H1 (cell line): ENCODE data around the gene CHST11. TPM values are rescaled to one million over a fixed set of nuclear protein-coding genes. Genes with fewer than 3 reads are reported as not detected.

Experiments
- CTCF ChIA-PET: fragments of 300-600 bp; sonication (Branson Sonifier 250); formaldehyde crosslinking; loops from one replicate; lab custom pipeline; 2021; ENCODE audit not compliant: partially characterized antibody; lab: Charles Lee
- POLR2A ChIA-PET: fragments of 300-600 bp; sonication (Branson Sonifier 250); formaldehyde crosslinking; loops from one replicate; lab custom pipeline; 2021; ENCODE audit warnings: inconsistent platforms; ENCODE audit not compliant: partially characterized antibody; lab: Charles Lee
- DNase-seq, 2 experiments: peaks; one replicate each; pipeline versions ENCODE4 v3.0.0 to v3.0.0-alpha.2; 2010 to 2022; ENCODE audit warnings: low spot score in 2 of 2, low read depth in 1 of 2, mixed read lengths in 1 of 2
- FAIRE-seq: peaks from 2 replicates; lab custom pipeline; 2011; peaks lifted over from hg19 to GRCh38; lab: Jason Lieb, UNC
- H2AFZ ChIP-seq: 2 replicates; pipeline ENCODE4 v1.8.1; 2012; ENCODE audit warnings: low read length, inconsistent platforms
- H2AK5ac ChIP-seq: 2 replicates; pipeline ENCODE4 v1.6.1; 2013; ENCODE audit warnings: low read depth, low read length
- H2BK120ac ChIP-seq: replicated peaks from 2 replicates; pipeline ENCODE3; 2013; ENCODE audit warnings: low read depth, low read length, inconsistent platforms
- H2BK12ac ChIP-seq: 2 replicates; pipeline ENCODE4 v1.6.1; 2013; ENCODE audit warnings: low read depth, low read length
- H2BK15ac ChIP-seq: 2 replicates; pipeline ENCODE4 v1.6.1; 2013; ENCODE audit warnings: low read length
- H2BK20ac ChIP-seq: 2 replicates; pipeline ENCODE4 v1.6.1; 2013; ENCODE audit warnings: low read length
- H2BK5ac ChIP-seq: 2 replicates; pipeline ENCODE4 v1.6.1; 2013; ENCODE audit warnings: low read depth, low read length
- H3K14ac ChIP-seq: 2 replicates; pipeline ENCODE4 v1.6.1; 2013; ENCODE audit warnings: inconsistent platforms; ENCODE audit not compliant: insufficient read length
- H3K18ac ChIP-seq: 2 replicates; pipeline ENCODE4 v1.6.1; 2013; ENCODE audit warnings: low read length; ENCODE audit errors: extremely low read depth
- H3K23ac ChIP-seq: 2 replicates; pipeline ENCODE4 v1.6.1; 2013; ENCODE audit warnings: inconsistent platforms; ENCODE audit not compliant: insufficient read length
- H3K23me2 ChIP-seq: 2 replicates; pipeline ENCODE4 v1.6.1; 2013; ENCODE audit warnings: low read depth, low read length
- H3K27ac ChIP-seq: 2 replicates; pipeline ENCODE4 v1.6.1; 2011; ENCODE audit warnings: low read depth, low read length, inconsistent platforms
- H3K27me3 ChIP-seq, 4 experiments: replicated peaks in 1 of 4; 1 replicate in 1 of 4; 2 replicates in 3 of 4; pipeline versions ENCODE4 v1.6.1 to v1.8.1; 2011 to 2013; ENCODE audit warnings: low read length in 3 of 4, mild to moderate bottlenecking in 3 of 4, inconsistent platforms in 2 of 4, mixed read lengths in 2 of 4, moderate library complexity in 1 of 4; ENCODE audit not compliant: control insufficient read depth in 3 of 4, insufficient read depth in 3 of 4; ENCODE audit errors: extremely low read depth in 1 of 4
- H3K36me3 ChIP-seq, 4 experiments: 2 replicates each; pipeline versions ENCODE4 v1.6.1 to v1.8.1; 2011 to 2013; ENCODE audit warnings: mild to moderate bottlenecking in 4 of 4, low read length in 3 of 4, moderate library complexity in 2 of 4, control low read depth in 1 of 4, inconsistent platforms in 1 of 4; ENCODE audit not compliant: insufficient read depth in 4 of 4, control insufficient read depth in 2 of 4
- H3K4ac ChIP-seq: replicated peaks from 2 replicates; pipeline ENCODE3; 2013; ENCODE audit warnings: low read length, low read depth, mixed read lengths, inconsistent platforms; ENCODE audit not compliant: insufficient read length
- H3K4me1 ChIP-seq, 4 experiments: replicated peaks in 1 of 4; 1 replicate in 1 of 4; 2 replicates in 3 of 4; pipeline versions ENCODE4 v1.6.1 to v1.8.1; 2011 to 2013; ENCODE audit warnings: low read length in 3 of 4, inconsistent platforms in 2 of 4, mixed read lengths in 1 of 4; ENCODE audit not compliant: insufficient read depth in 4 of 4, control insufficient read depth in 3 of 4
- H3K4me2 ChIP-seq, 2 experiments: 2 replicates each; pipeline versions ENCODE4 v1.6.1 to v1.8.1; 2011 to 2013; ENCODE audit warnings: low read depth in 2 of 2, low read length in 2 of 2, control low read depth in 1 of 2, inconsistent platforms in 1 of 2, mild to moderate bottlenecking in 1 of 2; ENCODE audit not compliant: insufficient read depth in 1 of 2
- H3K4me3 ChIP-seq, 4 experiments: fragments of 200-600, 300-600 bp in 1 of 4; sonication (generic), shearing (Covaris generic), sonication (Bioruptor Twin) in 1 of 4; 2 replicates each; pipeline versions ENCODE4 v1.5.1 to v1.8.1; 2011 to 2016; ENCODE audit warnings: low read length in 4 of 4, low read depth in 3 of 4, control low read depth in 2 of 4, inconsistent platforms in 2 of 4, mild to moderate bottlenecking in 2 of 4, mixed read lengths in 1 of 4, moderate library complexity in 1 of 4; ENCODE audit not compliant: insufficient read depth in 2 of 4; ENCODE audit errors: extremely low read depth in 1 of 4
- H3K56ac ChIP-seq: replicated peaks from 2 replicates; pipeline ENCODE3; 2013; ENCODE audit warnings: low read depth, mild to moderate bottlenecking, mixed read lengths, low read length, inconsistent platforms; ENCODE audit not compliant: insufficient read length
- H3K79me1 ChIP-seq: 2 replicates; pipeline ENCODE4 v1.6.1; 2013; ENCODE audit warnings: low read depth, low read length, control low read depth
- H3K79me2 ChIP-seq, 2 experiments: 2 replicates each; pipeline versions ENCODE4 v1.6.1 to v1.8.1; 2012 to 2013; ENCODE audit warnings: low read length in 2 of 2, mild to moderate bottlenecking in 2 of 2, inconsistent platforms in 1 of 2; ENCODE audit not compliant: insufficient read depth in 2 of 2, control insufficient read depth in 1 of 2
- H3K9ac ChIP-seq, 4 experiments: replicated peaks in 1 of 4; 1 replicate in 1 of 4; 2 replicates in 3 of 4; pipeline versions ENCODE4 v1.6.1 to v1.8.1; 2011 to 2013; ENCODE audit warnings: low read depth in 3 of 4, low read length in 3 of 4, control low read depth in 2 of 4, mild to moderate bottlenecking in 2 of 4, moderate library complexity in 2 of 4, inconsistent platforms in 1 of 4; ENCODE audit errors: extremely low read depth in 1 of 4
- H3K9me3 ChIP-seq, 2 experiments: 2 replicates each; pipeline versions ENCODE4 v1.6.1 to v1.8.1; 2012 to 2013; ENCODE audit warnings: mild to moderate bottlenecking in 2 of 2, moderate library complexity in 2 of 2, control low read depth in 1 of 2, inconsistent platforms in 1 of 2, low read depth in 1 of 2, low read length in 1 of 2, mixed read lengths in 1 of 2; ENCODE audit not compliant: insufficient read depth in 2 of 2
- H4K20me1 ChIP-seq, 2 experiments: replicated peaks in 1 of 2; 2 replicates each; pipeline versions ENCODE3 to v1.8.1; 2011 to 2013; ENCODE audit warnings: inconsistent platforms in 2 of 2, low read length in 2 of 2, mild to moderate bottlenecking in 1 of 2; ENCODE audit not compliant: insufficient read depth in 2 of 2, control insufficient read depth in 1 of 2
- H4K5ac ChIP-seq: 2 replicates; pipeline ENCODE4 v1.6.1; 2013; ENCODE audit warnings: low read length, low read depth, mixed read lengths, inconsistent platforms; ENCODE audit not compliant: insufficient read length
- H4K8ac ChIP-seq: 2 replicates; pipeline ENCODE4 v1.8.0; 2013; ENCODE audit warnings: mild to moderate bottlenecking, moderate library complexity, low read length, inconsistent platforms; ENCODE audit not compliant: insufficient read depth; ENCODE audit errors: extremely low read depth
- H4K91ac ChIP-seq: replicated peaks from 2 replicates; pipeline ENCODE3; 2013; ENCODE audit warnings: low read length, mixed read lengths, inconsistent platforms; ENCODE audit not compliant: insufficient read length
- ASH2L ChIP-seq: fragments of 200-600, 300-600 bp; sonication (generic); IDR thresholded peaks from one replicate; pipeline ENCODE4 v1.7.1; 2017; ENCODE audit warnings: low read length
- ATF2 ChIP-seq: IDR thresholded peaks from 2 replicates; pipeline ENCODE4 v1.6.1; 2012; ENCODE audit warnings: low read length, inconsistent platforms
- CBX8 ChIP-seq: fragments of 300-800, 300-1000 bp; sonication (generic); IDR thresholded peaks from 2 replicates; pipeline ENCODE4 v1.7.1; 2016; ENCODE audit warnings: low read depth, low read length, borderline replicate concordance
- CHD1 ChIP-seq: IDR thresholded peaks from 2 replicates; pipeline ENCODE4 v1.6.1; 2012; ENCODE audit warnings: low read depth, low read length, improper control_type of control experiment
- CREB1 ChIP-seq: IDR thresholded peaks from 2 replicates; pipeline ENCODE4 v1.6.1; 2012; ENCODE audit warnings: inconsistent platforms
- CTBP2 ChIP-seq: IDR thresholded peaks from 2 replicates; pipeline ENCODE4 v1.7.0; 2011; ENCODE audit warnings: borderline replicate concordance, mild to moderate bottlenecking, moderate library complexity, mixed read lengths, low read length; ENCODE audit not compliant: insufficient read depth, insufficient read length
- POLR2AphosphoS5 ChIP-seq: IDR thresholded peaks from 2 replicates; pipeline ENCODE4 v1.6.1; 2011; ENCODE audit warnings: low read depth, low read length
- POU5F1 ChIP-seq: IDR thresholded peaks from 2 replicates; pipeline ENCODE4 v1.6.1; 2011; ENCODE audit warnings: low read depth, mild to moderate bottlenecking, low read length, moderate library complexity
- SIX5 ChIP-seq: IDR thresholded peaks from 2 replicates; pipeline ENCODE4 v1.6.1; 2011; ENCODE audit warnings: mild to moderate bottlenecking, low read depth, low read length
- SUZ12 ChIP-seq: fragments of 200-600 bp; sonication (generic); IDR thresholded peaks from 2 replicates; pipeline ENCODE4 v1.6.1; 2012; ENCODE audit warnings: mild to moderate bottlenecking, inconsistent platforms, low read length, moderate library complexity, mixed read lengths
- TAF1 ChIP-seq: IDR thresholded peaks from 2 replicates; pipeline ENCODE4 v1.6.1; 2011; ENCODE audit warnings: mild to moderate bottlenecking, low read depth, low read length
- TEAD4 ChIP-seq: IDR thresholded peaks from 2 replicates; pipeline ENCODE4 v1.6.1; 2012; ENCODE audit warnings: low read depth, low read length, inconsistent platforms, mixed read lengths
- WGBS, 2 experiments: shearing (Covaris generic) in 1 of 2; methylation state at CpG; one replicate each; pipeline versions ENCODE4 v1.1.6 to v1.1.7; 2013 to 2015; ENCODE audit warnings: low lambda C conversion rate in 2 of 2, mixed read lengths in 2 of 2, inconsistent platforms in 1 of 2, low coverage in 1 of 2, missing lambda C conversion rate in 1 of 2; ENCODE audit not compliant: insufficient replicate concordance in 2 of 2, insufficient coverage in 1 of 2, insufficient read length in 1 of 2; ENCODE audit errors: extremely low coverage in 1 of 2, missing lambda C conversion rate in 1 of 2; 5-methylcytosine and 5-hydroxymethylcytosine counted together
- polyA plus RNA-seq, 7 experiments: library from polyadenylated mRNA; depleted of rRNA in 3 of 7; stranded (reverse) in 5 of 7; unstranded in 2 of 7; fragments of >200 nt in 5 of 7; fragments of 200-250 nt in 2 of 7; gene quantifications; 1 replicate in 5 of 7; 2 replicates in 1 of 7; 4 replicates in 1 of 7; pipeline versions ENCODE4 v1.2.1 to v1.2.3, GENCODE V29; 2011 to 2013; ENCODE audit warnings: missing spikeins in 2 of 7, mixed read lengths in 2 of 7
- total RNA-seq: library from RNA; stranded (reverse); fragmentation: NEBNext Ultra II Directional; extraction: Animal tissue kit (Norgen Biotek cat#: 25700); gene quantifications from 2 replicates; pipeline ENCODE4 v1.2.1, GENCODE V29; 2021

CHST11 gene
- total and polyA plus RNA-seq, 2 of the 8 experiments (the other 6 are each of a cell fraction or from before 2014, with no cell fraction given) = 14.4 to 20.8 TPM

GRCh38 chr12:104720339-104721038, 263.7 kb downstream of the CHST11 start:
- Histone ChIP-seq H4K20me1 (no peaks in the 10 kb centered on the region), H2AK5ac (no peak overlapping the region), H4K8ac (no peak overlapping the region), H3K4me2 (no peak overlapping the region), H3K18ac (no peak overlapping the region), H2BK120ac (no peak overlapping the region), H3K23ac (no peak overlapping the region), H3K79me2 (no peaks in the 10 kb centered on the region), H3K14ac (no peak overlapping the region), H4K91ac (no peak overlapping the region), H4K5ac (no peak overlapping the region), H3K4me1 (peaks cover 4 to 16% (median 12%) of the 10 kb centered on the region in 4 experiments), H3K9ac (no peak overlapping the region), H3K9me3 (no peaks in the 10 kb centered on the region), H3K4me3 (no peak overlapping the region), H3K4ac (no peak overlapping the region), H3K23me2 (no peaks in the 10 kb centered on the region), H3K79me1 (no peaks in the 10 kb centered on the region), H2BK5ac (peak overlapping the region; percentile 22; the same call in 1 of the 2 replicates), H2BK20ac (no peak overlapping the region), H3K56ac (no peak overlapping the region), H2BK12ac (no peak overlapping the region; the same call in 1 of the 2 replicates), H2BK15ac (no peak overlapping the region), H3K27me3 (no peaks in the 10 kb centered on the region), H3K27ac (peak overlapping the region; percentile 33; the same call in 1 of the 2 replicates), H3K36me3 (no peaks in the 10 kb centered on the region), H2AFZ (no peak overlapping the region)
- CTCF ChIA-PET = interaction anchor here (0.6 to 2.6 kb wide), 12 partner anchors 8 to 647 kb away, joined by 3 to 7 read pairs (median 3); no protein-coding TSS in a partner anchor
- POLR2A ChIA-PET = interaction anchor here (0.6 to 1.7 kb wide), 3 partner anchors 16 to 371 kb away, joined by 3 to 5 read pairs (median 3); no protein-coding TSS in a partner anchor
- 83% methylated on average over 29 of the region's 29 CpGs; no CpG with 5 or more reads in 1 of the 2 experiments for WGBS, 2 experiments
- no peak for FAIRE-seq
- no peak for DNase-seq
- no peak for TF ChIP-seq SIX5
- 0 out of 2 replicates have a peak, but pooled peaks have one; percentile 7 for TF ChIP-seq TEAD4
- no peak for TF ChIP-seq CHD1
- TF ChIP-seq CBX8 = no peak
- TF ChIP-seq SUZ12 = no peak
- peak; percentile 6 for TF ChIP-seq ASH2L
- no peak for TF ChIP-seq POU5F1
- no peak for TF ChIP-seq CTBP2
- no peak for TF ChIP-seq POLR2AphosphoS5
- no peak for TF ChIP-seq CREB1
- no peak for TF ChIP-seq ATF2
- no peak for TF ChIP-seq TAF1
